Measurements from ENCODE around the gene TTC22. TPM values are rescaled to one million over a fixed set of nuclear protein-coding genes. Genes with fewer than 3 reads are reported as not detected.
A peak's percentile ranks its signal among the peaks of the same experiment; 100 is the strongest.

The TTC22 gene
- total RNA-seq, 1 donor from 2014 or later, result not detected

DNA sequence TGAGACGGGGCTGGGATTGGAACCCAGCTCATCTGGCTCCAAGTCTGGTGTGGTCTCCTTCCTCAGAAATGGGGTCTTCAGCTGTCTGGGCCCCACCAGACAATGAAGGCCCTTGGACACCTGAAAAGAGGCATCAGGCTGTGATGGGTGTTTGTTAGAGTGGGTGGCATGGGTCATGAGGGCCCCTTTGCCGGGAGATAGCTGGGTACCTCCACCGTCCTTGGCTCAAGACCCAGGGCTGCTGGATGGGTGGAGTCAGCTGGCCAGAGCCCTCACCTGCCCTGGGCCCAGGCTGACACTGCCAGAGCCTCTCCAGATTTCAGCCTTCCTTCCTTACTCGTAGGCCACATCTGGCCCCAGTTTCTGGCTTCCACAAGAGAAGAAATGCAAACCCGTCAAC lies 13.4 kb upstream of the TTC22 start:
- peaks cover 2% of the 10 kb centered on the region for H3K27me3 Mint-ChIP-seq (ENCODE audit: insufficient read depth, low read depth)
- H3K4me1 Mint-ChIP-seq, result peaks cover 22% of the 10 kb centered on the region
- no peaks in the 10 kb centered on the region for H3K36me3 Mint-ChIP-seq
- H3K79me2 ChIP-seq (ENCODE audit: low read depth), result no peaks in the 10 kb centered on the region
- H3K4me2 ChIP-seq, result no peak overlapping the region
- no peak overlapping the region for H2AFZ ChIP-seq (replicated peaks)
- H3K9me3 ChIP-seq (ENCODE audit: low read depth), result no peaks in the 10 kb centered on the region
- peaks cover 9% of the 10 kb centered on the region for H3K27me3 ChIP-seq
- peaks cover 12% of the 10 kb centered on the region for H3K4me1 ChIP-seq
- TF ChIP-seq EZH2 (IDR thresholded peaks at IDR 0.05) (no peak), EZH2phosphoT487 (IDR thresholded peaks at IDR 0.05) (no peak)
- H3K9ac ChIP-seq, result no peak overlapping the region
- H3K4me3 ChIP-seq, result no peak overlapping the region
- H3K36me3 ChIP-seq, result no peaks in the 10 kb centered on the region
- H4K20me1 ChIP-seq (ENCODE audit: low read depth), result peaks cover 4% of the 10 kb centered on the region
- H3K27ac ChIP-seq, result no peak overlapping the region
- no peak for DNase-seq (ENCODE audit: low spot score)
- no peak overlapping the region for H3K27ac Mint-ChIP-seq
- H3K9me3 Mint-ChIP-seq, result no peaks in the 10 kb centered on the region
- H3K4me3 Mint-ChIP-seq, result no peak overlapping the region
- H3F3A ChIP-seq (ENCODE audit: low read depth), result peaks cover 5% of the 10 kb centered on the region

- H4K20me1 ChIP-seq (ENCODE audit: low read depth), result peaks cover 4% of the 10 kb centered on the region
- H3K79me2 ChIP-seq (ENCODE audit: low read depth), result no peaks in the 10 kb centered on the region
- peaks cover 22% of the 10 kb centered on the region for H3K4me1 Mint-ChIP-seq
- H3K4me3 ChIP-seq, result no peak overlapping the region
- H2AFZ ChIP-seq (replicated peaks), result no peak overlapping the region
- no peak overlapping the region for H3K9ac ChIP-seq
- H3K27ac ChIP-seq, result no peak overlapping the region
- no peaks in the 10 kb centered on the region for H3K36me3 ChIP-seq
- peaks cover 5% of the 10 kb centered on the region for H3F3A ChIP-seq (ENCODE audit: low read depth)
- no peak for TF ChIP-seq EZH2phosphoT487 (IDR thresholded peaks at IDR 0.05)
- DNase-seq (ENCODE audit: low spot score), result no peak
- peaks cover 2% of the 10 kb centered on the region for H3K27me3 Mint-ChIP-seq (ENCODE audit: insufficient read depth, low read depth)
- no peak overlapping the region for H3K4me3 Mint-ChIP-seq
- H3K4me2 ChIP-seq, result peak overlapping the region; percentile 59
- H3K4me1 ChIP-seq, result peaks cover 12% of the 10 kb centered on the region
- peaks cover 9% of the 10 kb centered on the region for H3K27me3 ChIP-seq
- H3K9me3 ChIP-seq (ENCODE audit: low read depth), result no peaks in the 10 kb centered on the region
- H3K9me3 Mint-ChIP-seq, result no peaks in the 10 kb centered on the region
- no peaks in the 10 kb centered on the region for H3K36me3 Mint-ChIP-seq
- H3K27ac Mint-ChIP-seq, result no peak overlapping the region
These were observed 13.0 kb upstream of the TTC22 start for GRCh38 chr1:54814126-54814498.

GRCh38 chr1:54813485-54814125 lies 12.5 kb upstream of the TTC22 start:
- no peaks in the 10 kb centered on the region for H3K36me3 ChIP-seq
- H3K27ac Mint-ChIP-seq, result peak overlapping the region; percentile 48
- peak; percentile 28 for DNase-seq (ENCODE audit: low spot score)
- H3K27me3 Mint-ChIP-seq (ENCODE audit: insufficient read depth, low read depth), result peaks cover 2% of the 10 kb centered on the region
- H4K20me1 ChIP-seq (ENCODE audit: low read depth), result peaks cover 4% of the 10 kb centered on the region
- H3K4me2 ChIP-seq, result peak overlapping the region; percentile 59
- H3K27ac ChIP-seq, result no peak overlapping the region
- TF ChIP-seq EZH2phosphoT487 (IDR thresholded peaks at IDR 0.05) (no peak), CTCF (IDR thresholded peaks at IDR 0.05) (no peak), EZH2 (IDR thresholded peaks at IDR 0.05) (no peak)
- no peaks in the 10 kb centered on the region for H3K36me3 Mint-ChIP-seq
- peaks cover 9% of the 10 kb centered on the region for H3K27me3 ChIP-seq
- no peaks in the 10 kb centered on the region for H3K9me3 Mint-ChIP-seq
- H3K4me3 ChIP-seq, result peak overlapping the region; percentile 18
- H2AFZ ChIP-seq (replicated peaks), result no peak overlapping the region
- H3K4me1 Mint-ChIP-seq, result peaks cover 19% of the 10 kb centered on the region
- H3K4me3 Mint-ChIP-seq, result peak overlapping the region; percentile 11
- H3K4me1 ChIP-seq, result peaks cover 12% of the 10 kb centered on the region
- no peak overlapping the region for H3K9ac ChIP-seq
- H3K9me3 ChIP-seq (ENCODE audit: low read depth), result no peaks in the 10 kb centered on the region
- H3F3A ChIP-seq (ENCODE audit: low read depth), result peaks cover 5% of the 10 kb centered on the region
- H3K79me2 ChIP-seq (ENCODE audit: low read depth), result no peaks in the 10 kb centered on the region

GRCh38 chr1:54812801-54813484 lies 11.8 kb upstream of the TTC22 start:
- DNase-seq (ENCODE audit: low spot score), result no peak
- Histone ChIP-seq H3K4me2 (peak overlapping the region; percentile 59), H3K4me3 (no peak overlapping the region), H3K36me3 (no peaks in the 10 kb centered on the region), H4K20me1 (ENCODE audit: low read depth) (peaks cover 4% of the 10 kb centered on the region), H3F3A (ENCODE audit: low read depth) (peaks cover 5% of the 10 kb centered on the region), H3K9me3 (ENCODE audit: low read depth) (no peaks in the 10 kb centered on the region), H3K9ac (no peak overlapping the region), H2AFZ (replicated peaks) (no peak overlapping the region), H3K27me3 (peaks cover 9% of the 10 kb centered on the region), H3K27ac (no peak overlapping the region), H3K4me1 (peaks cover 12% of the 10 kb centered on the region), H3K79me2 (ENCODE audit: low read depth) (no peaks in the 10 kb centered on the region)
- no peak for TF ChIP-seq CTCF (IDR thresholded peaks at IDR 0.05)
- no peak for TF ChIP-seq EZH2phosphoT487 (IDR thresholded peaks at IDR 0.05)
- TF ChIP-seq EZH2 (IDR thresholded peaks at IDR 0.05), result no peak
- no peaks in the 10 kb centered on the region for H3K9me3 Mint-ChIP-seq
- peak overlapping the region; percentile 11 for H3K4me3 Mint-ChIP-seq
- peaks cover 19% of the 10 kb centered on the region for H3K4me1 Mint-ChIP-seq
- peak overlapping the region; percentile 55 for H3K27ac Mint-ChIP-seq
- no peaks in the 10 kb centered on the region for H3K36me3 Mint-ChIP-seq
- peaks cover 2% of the 10 kb centered on the region for H3K27me3 Mint-ChIP-seq (ENCODE audit: insufficient read depth, low read depth)

Measured in neural progenitor cell (in vitro differentiated cells).